Activated CD4-positive, CD25-positive, alpha-beta regulatory T cell treated with anti-CD3 and anti-CD28 coated beads, Interleukin-2, amount 50 U/mL, for 24 hours (primary cell): ENCODE measurements around the gene ZNF784.
"Not testable (repeated sequence)": the region's sequence is repeated elsewhere in the genome, so short reads cannot be mapped to it uniquely, and the experiment has no call there.

Source experiments
- ATAC-seq, 2 donors: fragments of 150-1000 bp; cut with Tn5 transposase; one replicate each; pipeline ENCODE4 v1.10.0; 2021; ENCODE audit warnings: mild to moderate bottlenecking in 1 of 2, moderate library complexity in 1 of 2

ZNF784 gene

DNA sequence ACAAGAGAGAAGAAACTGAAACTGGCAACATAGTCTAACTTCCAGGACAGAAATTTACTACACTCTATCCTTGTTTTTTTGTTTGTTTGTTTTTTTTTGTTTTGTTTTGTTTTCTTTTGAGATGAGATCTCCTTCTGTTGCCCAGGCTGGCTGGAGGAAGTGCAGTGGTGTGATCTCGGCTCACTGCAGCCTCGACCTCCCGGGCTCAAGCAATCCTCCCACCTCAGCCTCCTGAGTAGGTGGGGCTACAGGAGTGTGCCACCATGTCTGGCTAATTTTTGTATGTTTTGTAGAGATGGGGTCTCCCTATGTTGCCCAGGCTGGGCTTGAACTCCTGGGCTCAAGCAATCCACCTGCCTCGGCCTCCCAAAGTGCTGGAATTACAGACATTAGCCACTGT is 42.1 kb downstream of the ZNF784 start:
- not testable (repeated sequence) for ATAC-seq

DNA sequence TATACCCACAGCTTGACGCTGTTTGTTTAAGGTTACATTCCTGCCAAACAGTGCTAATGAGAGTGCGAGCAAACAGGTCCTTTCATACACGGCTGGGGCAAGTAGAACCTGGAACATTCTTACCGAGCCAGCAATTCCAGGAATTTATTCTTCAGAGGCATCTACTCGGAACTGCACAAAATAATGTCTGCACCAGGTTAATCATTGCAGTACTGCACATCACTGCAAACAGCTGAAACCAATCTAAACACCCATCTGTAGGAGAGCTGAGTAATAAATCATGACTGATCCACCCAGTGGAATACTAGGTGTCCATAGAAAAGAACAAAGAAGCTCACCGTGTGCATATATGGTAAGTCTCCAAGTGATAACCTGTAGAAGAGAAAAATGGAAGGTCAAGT is 42.5 kb downstream of the ZNF784 start:
- no peak for ATAC-seq

DNA sequence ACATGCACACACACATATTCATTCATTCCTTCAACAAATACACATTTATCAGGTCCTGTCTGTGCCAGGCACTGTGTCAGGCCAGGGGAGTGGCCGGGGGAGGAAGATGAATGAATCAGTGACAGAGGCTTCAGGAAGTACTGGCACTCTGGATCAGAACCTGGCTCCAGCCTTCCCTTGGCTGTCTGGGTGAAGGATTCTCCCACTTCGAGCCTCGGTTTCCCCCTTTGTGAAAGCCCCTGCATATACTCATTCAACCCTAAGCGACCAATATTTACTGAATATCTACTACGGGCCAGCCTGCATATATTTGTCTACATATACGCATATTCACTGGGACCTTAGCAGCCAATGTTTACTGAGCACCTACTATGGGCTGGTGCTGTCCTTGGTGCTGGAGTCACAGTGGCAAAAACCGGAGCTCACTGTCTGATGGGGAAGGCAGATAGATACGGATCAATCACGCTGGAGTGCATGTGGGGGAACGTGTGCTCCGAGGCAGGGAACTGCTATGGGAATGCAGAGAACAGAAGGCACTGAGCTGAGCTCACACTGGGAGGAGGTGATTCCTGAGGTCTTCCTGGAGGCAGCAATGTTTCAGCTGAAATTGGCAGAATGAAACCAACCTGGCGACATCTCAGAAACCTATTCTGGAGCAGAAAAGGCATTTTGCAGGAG is 43.1 kb downstream of the ZNF784 start:
- no peak for ATAC-seq

DNA sequence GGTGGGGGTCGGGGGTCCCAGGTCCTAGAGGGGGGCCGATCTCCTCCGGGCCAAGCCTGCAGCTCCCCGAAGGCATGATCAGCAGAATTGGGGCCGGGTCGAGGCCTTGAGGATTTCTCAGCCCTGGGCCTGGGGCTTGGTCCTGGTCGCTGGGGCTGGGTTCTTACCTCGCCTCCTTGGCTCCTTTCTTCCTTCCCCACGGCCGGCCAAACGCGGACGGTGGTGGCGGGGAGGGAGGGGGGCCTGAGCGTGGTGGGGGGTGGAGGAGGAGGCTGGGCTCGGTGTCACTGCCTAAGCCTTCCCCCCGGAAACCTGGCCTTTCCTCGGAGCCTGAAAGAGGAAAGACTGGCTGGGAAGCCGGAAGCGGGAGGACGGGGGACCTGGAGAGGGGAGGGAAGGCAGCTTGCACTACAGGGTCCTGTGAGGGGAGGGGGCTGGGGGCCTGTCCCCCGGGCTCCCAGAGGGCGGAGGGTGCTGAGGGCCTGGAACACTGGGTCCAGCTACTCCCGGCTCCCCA is 43.7 kb downstream of the ZNF784 start, which contains the start of gene ZNF579:
Gene ZNF579, minus strand, starts transcription at position 221 of the 517 bp plus-strand sequence. CDS start 1,209 bp downstream, outside the sequence.
- peak; percentile 65 to 74 for ATAC-seq

DNA sequence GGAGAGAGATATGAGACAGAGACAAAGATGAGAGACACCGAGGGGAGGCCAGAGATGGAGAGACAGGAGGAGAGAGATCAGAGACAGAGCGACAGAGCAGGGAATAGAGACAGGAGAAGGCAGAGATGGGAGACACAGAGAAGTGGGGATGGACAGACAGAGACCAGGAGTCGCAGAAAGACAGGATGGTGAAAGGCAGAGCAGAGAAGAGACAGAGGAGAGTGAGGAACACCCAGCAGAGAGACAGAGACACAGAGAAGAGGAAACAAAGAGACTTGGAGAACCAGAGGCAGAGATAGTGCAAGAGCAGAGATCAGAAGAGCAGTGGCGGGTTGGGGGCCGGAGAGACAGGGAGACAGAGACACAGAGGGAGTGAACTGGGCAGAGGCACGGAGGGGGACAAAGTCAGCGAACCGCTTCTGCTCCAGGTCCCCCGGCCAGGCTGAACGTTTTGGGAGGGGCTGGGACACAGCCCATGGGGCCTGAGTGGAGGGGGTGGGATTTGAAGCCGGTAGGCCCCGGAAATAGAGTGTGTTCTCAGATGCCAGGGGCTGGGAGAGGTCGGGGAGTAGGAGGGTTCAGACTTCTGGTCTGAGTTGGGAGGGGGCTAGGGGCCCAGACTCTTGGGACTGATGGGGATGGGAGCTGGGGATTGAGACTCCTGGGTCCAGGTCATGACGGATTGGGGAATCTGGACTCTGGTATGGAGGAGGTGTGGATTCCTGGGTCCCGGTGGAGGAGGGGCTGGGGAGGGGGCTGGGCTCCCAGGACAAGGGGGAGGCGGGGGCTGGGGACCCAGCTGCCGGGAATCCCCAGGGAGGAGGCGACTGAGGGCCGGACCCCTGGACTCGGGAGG is 44.4 kb downstream of the ZNF784 start:
- ATAC-seq: peak; percentile 22 to 41

DNA sequence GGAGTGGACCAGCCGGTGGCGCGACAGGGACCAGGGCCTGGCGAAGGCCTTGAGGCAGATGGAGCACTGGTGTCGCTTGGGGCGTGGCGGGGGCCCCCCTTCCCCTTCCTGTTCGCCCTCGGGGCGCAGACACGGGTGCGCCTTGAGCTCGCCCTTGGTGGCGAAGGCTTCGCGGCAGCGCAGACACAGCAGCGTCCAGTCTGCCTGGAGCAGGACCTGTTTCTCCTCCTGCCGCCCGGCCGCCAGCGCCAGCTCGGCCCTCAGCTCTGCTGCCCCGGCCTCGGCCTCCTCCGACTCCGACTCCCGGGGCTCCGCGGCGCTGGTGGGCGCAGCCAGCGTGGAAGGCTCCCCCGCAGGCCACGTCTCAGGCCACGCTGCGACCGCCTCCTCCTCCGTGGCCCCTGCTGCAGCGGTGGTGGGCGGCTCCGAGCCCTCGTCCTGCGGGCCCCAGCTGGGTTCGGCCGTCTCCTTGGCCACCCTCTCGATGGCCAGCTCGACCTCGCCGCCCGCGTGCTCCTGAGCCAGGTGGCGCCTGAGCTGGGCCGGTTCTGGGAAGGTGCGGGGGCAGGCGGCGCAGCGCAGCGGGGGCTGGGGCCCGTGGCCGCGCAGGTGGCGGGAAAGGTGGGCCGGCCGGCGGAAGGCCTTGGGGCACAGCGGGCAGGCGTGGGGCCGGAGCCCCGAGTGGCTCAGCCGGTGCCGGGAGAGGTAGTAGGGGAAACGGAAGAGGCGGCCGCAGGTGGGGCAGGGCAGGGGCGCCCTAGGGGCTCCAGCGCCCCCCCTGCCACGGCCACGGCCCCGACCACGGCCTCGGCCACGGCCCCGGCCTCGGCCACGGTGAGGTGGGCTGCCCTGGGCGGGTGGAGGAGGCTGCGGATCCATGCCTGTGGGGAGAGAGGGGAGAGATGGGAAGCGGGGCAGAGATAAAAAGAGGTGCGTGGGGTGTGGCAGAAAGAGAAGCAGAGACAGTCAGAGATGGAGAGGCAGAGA is 45.3 kb downstream of the ZNF784 start:
- no peak for ATAC-seq

DNA sequence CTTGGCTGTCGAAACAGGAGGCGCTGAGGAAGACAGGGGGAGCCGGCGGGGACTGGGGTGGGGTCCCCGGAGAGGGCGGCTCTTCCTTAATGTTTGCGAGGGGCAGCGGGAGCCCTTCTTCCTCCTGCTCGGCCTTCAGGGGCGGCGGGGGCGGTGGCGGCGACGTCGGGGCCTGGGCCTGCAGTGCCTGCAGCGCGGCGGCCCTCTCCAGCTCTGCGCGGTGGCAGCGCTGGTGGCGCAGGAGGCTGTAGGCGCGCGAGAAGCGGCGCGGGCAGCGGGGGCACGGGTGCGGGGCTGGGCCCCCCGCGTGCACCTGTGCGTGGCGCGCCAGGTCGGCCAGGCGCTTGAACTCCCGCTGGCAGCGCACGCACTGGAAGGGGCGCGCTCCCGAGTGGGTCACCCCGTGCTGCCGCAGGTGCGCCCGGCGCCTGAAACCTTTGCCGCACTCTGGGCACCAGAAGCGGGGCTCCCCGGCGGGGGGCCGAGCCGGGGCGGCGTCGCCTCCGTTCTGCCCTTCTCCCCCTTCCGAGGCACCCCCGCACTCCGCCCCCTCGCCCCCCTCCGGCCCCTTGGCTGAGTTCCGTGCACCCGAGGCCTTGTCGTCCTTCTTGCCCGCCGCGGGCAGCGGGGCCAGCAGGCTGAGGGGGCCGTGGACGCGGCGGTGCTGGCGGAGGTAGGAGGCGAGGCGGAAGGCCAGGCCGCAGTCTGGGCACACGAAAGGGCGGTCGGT is 46.2 kb downstream of the ZNF784 start:
- ATAC-seq: no peak

DNA sequence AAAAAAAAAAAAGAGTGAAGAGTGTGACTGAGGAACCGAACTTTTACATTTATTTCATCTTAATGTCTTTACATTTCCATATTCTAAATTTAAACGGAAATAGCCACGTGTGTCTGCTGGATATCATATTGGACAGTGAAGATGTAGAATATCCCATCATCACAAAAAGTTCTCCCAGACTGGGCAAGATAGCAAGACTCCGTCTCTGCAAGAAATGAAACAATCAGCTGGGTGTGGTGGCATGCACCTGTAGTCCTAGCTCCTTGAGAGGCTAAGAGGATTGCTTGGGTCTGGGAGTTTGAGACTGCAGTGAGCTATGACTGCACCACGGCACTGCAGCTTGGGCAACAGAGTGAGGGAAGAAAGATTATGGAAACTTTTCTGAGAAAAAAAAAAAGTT is 47.6 kb downstream of the ZNF784 start:
- no peak for ATAC-seq

DNA sequence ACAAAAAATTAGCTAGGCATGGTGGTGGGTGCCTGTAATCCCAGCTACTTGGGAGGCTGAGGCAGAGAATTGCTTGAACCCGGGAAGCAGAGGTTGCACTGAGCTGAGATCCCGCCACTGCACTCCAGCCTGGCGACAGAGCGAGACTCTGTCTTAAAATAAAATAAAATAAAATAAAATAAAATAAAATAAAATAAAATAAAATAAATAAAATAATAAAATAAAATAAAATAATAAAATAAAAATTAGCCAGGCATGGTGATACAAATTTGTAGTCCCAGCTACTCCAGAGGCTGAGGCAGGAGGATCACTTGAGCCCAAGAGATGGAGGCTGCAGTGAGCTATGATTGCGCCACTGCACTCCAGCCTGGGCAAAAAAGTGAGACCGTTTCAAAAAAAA is 50.4 kb downstream of the ZNF784 start:
- not testable (repeated sequence) for ATAC-seq
